GM18502 (cell line): ENCODE results near the gene TBX21.

Experiments
- ATAC-seq: cut with Tn5 transposase; IDR thresholded peaks from one replicate; pipeline ENCODE4 v1.9.1; 2021; ENCODE audit warnings: mild to moderate bottlenecking; ENCODE audit not compliant: unreplicated experiment, poor library complexity

Gene TBX21, protein sequence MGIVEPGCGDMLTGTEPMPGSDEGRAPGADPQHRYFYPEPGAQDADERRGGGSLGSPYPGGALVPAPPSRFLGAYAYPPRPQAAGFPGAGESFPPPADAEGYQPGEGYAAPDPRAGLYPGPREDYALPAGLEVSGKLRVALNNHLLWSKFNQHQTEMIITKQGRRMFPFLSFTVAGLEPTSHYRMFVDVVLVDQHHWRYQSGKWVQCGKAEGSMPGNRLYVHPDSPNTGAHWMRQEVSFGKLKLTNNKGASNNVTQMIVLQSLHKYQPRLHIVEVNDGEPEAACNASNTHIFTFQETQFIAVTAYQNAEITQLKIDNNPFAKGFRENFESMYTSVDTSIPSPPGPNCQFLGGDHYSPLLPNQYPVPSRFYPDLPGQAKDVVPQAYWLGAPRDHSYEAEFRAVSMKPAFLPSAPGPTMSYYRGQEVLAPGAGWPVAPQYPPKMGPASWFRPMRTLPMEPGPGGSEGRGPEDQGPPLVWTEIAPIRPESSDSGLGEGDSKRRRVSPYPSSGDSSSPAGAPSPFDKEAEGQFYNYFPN

GRCh38 chr17:47733047-47733673 is at the start of gene TBX21:
TSS of gene TBX21 (plus strand) at chr17:47733236. CDS start at chr17:47733455, 219 bp downstream.
- peak; percentile 59 for ATAC-seq

DNA sequence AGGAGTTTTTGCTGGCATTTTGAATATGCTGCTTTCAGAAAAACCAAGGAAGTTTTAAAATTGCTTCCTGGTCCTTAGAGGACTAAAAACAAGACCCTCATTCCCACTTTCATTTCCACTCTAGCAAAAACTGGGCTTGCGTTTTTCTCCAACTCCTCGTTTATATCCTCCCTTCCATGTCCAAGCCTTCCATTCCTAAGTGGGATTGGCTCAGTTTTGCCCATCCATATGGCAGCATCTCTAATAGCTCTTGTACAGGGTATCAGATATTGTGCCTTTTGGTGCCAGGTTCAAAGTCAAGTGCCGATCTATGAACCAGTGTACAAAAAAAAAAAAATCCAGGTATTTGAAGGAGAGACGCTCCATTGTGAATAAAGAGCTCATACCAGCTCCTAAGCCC is 49.0 kb upstream of the TBX21 start:
- no peak for ATAC-seq

DNA sequence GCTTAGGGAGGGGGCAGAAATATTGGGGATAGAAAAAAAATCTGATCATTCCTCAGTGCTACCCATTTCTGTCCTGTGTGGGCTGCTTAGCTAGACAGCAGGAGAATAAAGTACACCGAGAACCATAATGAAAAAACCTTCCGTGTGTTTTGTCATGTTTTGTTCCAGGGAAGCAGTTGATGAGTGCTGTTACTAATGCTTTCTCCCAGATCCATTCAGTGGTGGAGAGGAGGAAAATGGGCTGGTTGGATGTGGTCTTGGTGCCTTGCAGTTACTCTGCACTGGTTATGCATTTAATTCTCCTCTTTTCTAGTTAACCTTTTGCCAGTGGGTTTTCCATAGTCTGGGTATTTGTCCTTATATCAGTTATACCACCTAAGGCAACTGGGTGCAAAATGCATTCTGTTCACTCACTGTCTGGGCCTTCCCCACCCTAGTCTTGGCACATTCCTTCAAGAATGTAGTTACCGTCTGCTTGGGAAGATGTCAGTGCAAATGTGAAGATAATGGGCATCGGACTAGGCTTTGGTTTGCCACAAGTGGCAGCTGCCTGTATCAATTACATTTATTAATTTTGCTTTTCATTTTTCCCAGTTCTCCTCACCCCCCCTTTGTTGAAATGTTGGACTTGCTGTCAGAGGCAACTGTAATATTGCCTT is 48.4 kb upstream of the TBX21 start:
- ATAC-seq, result no peak

DNA sequence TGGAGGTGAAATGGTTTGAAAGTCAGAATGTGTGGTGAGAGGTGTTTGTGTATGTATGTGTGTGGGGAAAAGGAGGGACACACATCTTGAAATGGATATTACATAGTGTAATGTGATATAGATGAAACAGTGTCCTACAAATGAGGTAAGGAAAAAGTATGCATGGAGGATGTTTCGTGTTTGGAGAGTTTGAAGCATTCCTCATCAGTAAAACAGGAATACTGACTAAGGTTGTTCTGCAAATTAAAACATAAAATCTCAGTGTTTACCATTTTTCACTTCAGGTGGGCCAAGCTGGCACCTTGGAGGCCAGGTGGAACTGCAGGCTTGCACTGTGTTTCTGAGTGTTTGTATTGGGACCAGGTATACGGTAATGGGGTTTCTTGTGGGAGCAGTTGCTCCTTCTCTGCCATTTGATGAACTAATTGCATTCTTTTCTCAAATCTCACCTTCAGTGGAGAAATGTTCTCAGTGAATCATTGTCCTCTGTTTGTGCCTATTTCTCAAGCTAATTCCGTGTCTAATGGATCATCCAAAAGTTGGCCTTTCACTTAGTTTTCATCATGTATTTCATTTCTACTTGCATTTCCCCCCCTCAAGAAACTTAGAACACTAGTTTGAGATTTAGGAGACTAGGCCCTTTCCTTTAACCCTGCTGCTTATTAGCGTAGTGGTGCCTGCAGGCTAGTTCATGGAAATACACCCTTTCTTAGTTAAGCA is 47.3 kb upstream of the TBX21 start:
- no peak for ATAC-seq

DNA sequence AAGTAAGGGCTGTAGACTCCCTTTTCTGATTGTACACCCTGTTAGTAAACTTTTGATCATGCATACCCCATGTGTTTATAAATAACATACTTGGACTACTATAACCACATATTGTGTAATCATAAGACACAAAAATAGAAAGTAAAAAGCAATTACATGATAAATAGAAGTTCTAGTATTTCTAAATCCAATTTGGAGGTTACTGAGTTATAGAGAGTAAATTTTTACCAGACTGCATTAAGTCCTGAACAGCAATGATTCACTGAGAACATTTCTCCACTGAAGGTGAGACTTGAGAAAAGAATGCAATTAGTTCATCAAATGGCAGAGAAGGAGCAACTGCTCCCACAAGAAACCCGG is 46.8 kb upstream of the TBX21 start:
- ATAC-seq, result no peak

- no peak for ATAC-seq
These were observed 46.2 kb upstream of the TBX21 start for GRCh38 chr17:47686664-47687327.

DNA sequence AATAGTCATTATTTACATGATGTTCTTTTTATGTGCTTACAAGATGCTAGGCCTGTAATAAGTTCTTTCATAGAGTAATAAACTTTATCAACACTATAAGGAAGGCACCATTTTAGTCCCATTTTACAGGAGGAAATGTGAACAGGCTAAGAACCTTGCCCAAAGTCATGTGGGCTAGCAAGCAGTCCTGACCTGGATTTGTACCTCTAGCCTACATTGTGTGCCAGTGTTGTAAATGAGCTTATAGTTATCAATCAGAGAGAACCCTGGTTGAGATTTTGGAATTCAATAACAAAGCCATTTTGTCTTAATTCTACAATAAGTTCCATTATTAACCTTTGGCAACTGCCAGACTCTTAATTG is 45.7 kb upstream of the TBX21 start:
- ATAC-seq, result no peak

GRCh38 chr17:47687748-47688147 is 45.3 kb upstream of the TBX21 start:
- no peak for ATAC-seq

DNA sequence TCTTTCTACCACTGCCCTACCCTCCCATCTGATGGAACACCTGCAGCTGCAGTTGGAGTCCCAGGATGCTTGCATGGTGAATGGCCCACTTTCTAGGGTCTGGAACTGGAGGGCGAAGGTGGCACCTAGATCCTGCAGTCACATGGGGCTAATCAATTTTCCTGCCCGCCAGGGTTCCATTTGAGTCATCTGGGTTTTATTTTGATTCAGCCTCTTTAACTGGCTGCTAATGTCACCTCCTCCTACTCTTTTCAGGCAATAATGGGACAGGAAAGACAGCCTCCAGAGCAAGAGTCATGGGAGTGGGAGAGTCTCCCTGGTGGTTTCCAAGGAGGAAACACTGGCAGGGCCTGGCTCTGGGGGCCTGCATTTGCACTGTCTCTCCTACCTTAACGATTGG is 42.9 kb upstream of the TBX21 start:
- ATAC-seq, result no peak

GRCh38 chr17:47692137-47692894 is 40.7 kb upstream of the TBX21 start:
- no peak for ATAC-seq

DNA sequence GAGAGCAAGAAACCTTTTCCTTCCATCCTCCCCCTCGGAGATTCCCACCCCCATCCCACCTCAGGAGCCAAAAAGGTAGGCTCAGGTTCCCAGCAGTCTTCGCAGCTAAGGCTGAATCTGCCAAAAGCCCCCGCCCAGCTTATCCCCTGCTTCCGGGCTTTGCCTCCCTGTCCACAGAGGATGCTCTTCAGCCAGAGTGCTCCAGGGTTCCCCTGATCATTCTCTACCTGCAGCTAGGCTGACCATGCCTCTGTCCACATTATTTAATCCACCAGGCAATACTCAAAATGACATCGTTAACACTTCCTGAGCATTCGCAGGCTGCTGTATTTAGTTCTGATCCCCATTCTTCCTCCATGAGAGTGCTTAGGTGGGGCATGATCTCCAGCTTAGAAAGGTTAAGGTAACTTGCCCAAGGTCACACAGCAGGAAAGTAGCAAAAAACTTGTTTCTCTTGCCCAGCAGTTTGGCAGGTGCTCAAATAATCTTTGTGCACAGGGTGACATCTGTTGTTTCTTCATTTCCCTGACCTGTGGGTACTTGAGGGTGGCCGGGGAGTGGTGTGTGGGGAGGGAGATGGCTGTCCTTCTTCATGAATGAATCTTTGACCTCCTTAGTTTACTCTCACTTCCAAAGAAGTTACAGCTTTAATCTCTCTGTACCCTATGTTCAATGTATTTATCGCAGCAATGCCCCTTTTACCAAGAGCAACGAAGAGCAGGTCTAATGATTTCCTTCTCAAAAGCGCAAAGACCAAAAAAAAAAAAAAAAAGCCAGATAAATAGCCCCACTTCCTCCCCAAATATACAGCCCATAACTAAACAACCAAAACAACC is 39.9 kb upstream of the TBX21 start:
- ATAC-seq, result no peak

DNA sequence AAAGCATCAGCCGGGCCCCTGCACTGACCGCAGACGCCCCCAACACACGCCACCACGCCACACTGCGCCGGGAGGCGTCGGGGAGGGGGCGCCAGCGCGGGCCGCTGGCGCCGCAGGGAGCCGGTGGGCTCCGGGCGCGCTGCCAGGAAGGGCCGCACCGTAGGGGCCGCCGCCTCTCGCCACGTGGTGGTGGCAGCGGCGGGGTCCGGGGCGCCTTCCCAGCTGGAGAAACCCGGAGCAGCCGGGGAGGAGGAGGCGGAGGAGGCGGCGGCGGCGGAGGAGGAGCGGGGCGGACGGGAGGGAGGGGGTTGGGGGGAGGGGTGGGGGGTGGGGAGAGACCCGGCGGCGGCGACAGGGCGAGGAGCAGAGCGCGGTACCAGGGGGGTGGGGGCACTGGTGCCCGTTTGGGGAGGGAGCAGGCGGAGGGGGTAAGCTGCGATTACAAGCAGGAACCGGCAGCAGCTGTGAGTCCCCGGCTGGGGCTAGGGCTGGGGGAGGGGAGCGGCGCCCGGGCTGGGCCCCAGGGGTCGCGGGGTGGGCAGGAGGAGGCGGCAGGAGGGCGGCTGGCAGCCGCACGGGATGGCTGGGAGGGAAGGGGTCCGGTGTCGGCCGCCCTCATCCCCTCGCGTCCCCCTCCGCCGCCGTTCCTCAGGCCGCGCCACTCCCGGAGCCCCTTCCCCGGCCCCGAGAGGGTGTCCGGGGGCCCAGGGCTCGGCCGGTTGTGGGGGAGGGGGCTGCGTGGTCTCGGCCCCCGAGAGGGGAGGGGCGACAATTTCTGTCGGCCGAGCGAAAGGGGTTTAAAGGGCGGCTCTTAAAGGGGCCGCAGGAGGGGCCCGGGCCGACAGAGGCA is 39.1 kb upstream of the TBX21 start, which contains the start of gene TBKBP1:
Gene TBKBP1, plus strand, starts transcription at position 431 of the 850 bp plus-strand sequence. CDS start 1,952 bp downstream, outside the sequence.
- no peak for ATAC-seq

GRCh38 chr17:47694581-47695428 is 38.2 kb upstream of the TBX21 start:
- no peak for ATAC-seq

- ATAC-seq, result no peak
These were observed 37.3 kb upstream of the TBX21 start for GRCh38 chr17:47695429-47696376.
